GM12891 (cell line): Measurements from ENCODE around the gene NFRKB.

ENCODE experiments used
- POLR2A ChIP-seq: IDR thresholded peaks from 2 replicates; pipeline ENCODE4 v1.6.1; 2011; ENCODE audit warnings: low read depth, low read length, control low read depth
- POLR2AphosphoS5 ChIP-seq: IDR thresholded peaks from 2 replicates; pipeline ENCODE4 v1.6.1; 2011; ENCODE audit warnings: low read depth, low read length, control low read depth
- POU2F2 ChIP-seq: IDR thresholded peaks from 2 replicates; pipeline ENCODE4 v1.6.1; 2011; ENCODE audit warnings: low read depth, mild to moderate bottlenecking, control low read depth, low read length, moderate library complexity

GRCh38 chr11:129933891-129934290, 38.5 kb upstream of the NFRKB start:
- TF ChIP-seq POLR2A: no peak
- TF ChIP-seq POLR2AphosphoS5: no peak
- no peak for TF ChIP-seq POU2F2
